NCI-H1417 treated with DMSO at 0.1 percent for 48 hours (cell line): Measurements from ENCODE around the gene MRPL10.

Experiments
- DNase-seq: peaks from one replicate; lab custom pipeline; 2025; lab: John Stamatoyannopoulos, UW

MRPL10 gene

GRCh38 chr17:47839071-47839470 lies 7.7 kb upstream of the MRPL10 start:
- DNase-seq, result no peak

GRCh38 chr17:47838636-47839035 lies 7.3 kb upstream of the MRPL10 start:
- DNase-seq, result no peak

DNA sequence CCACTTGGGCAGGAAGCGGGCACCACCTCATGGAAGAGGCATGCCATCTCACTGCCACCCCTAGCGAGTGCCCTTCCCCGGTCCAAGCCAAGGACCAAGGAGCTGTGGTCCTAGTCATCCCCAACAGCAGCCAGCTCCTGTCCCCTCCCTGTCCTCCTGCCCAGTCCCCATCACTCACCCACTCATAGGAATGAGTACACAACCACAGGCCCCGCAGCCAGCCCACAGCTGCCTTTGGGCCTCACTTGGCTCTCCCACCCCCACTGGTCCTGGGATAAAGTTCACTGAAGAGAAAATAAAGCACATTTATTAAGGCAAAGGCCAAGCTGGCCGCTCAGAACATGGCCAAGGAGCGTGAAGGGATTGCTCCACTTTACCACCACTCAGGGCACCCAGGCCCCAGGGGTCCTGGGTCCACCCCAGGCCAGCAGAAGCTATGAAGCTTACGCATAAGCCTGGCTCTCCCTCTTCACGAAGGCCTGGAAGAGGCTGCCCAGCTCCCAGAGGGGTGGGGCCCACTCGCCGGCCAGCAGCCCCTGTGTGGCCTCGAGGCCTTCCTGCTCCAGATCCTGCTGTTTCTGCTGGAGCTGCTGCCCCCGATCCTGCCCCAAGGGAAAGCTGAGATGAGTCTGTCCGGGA lies 6.2 kb upstream of the MRPL10 start:
- DNase-seq, result no peak

GRCh38 chr17:47836601-47837000 lies 5.3 kb upstream of the MRPL10 start:
- DNase-seq, result no peak

DNA sequence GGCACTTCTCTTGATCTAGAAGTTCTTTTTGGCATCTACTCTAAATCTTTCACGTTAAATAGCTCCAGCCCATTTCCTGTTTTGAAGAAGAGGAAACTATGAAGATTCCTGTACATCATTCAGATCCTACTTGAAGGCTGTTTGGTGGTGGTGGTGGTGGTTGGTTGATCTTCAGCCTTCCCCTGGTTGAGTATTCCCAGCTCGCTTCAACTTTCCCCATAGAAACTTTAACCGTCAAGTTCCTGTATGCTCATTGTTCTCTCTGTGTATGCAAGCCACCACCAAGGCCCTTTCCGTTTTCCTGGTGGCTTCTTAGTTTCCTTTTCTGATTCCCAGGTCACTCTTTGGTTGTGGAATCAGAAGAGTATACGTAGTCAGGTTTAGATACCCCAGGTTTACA lies 3.4 kb upstream of the MRPL10 start:
- DNase-seq, result no peak

GRCh38 chr17:47831934-47832327 lies 590 bp upstream of the MRPL10 start:
- DNase-seq, result no peak

GRCh38 chr17:47830396-47831002 lies 842 bp downstream of the MRPL10 start:
- no peak for DNase-seq

DNA sequence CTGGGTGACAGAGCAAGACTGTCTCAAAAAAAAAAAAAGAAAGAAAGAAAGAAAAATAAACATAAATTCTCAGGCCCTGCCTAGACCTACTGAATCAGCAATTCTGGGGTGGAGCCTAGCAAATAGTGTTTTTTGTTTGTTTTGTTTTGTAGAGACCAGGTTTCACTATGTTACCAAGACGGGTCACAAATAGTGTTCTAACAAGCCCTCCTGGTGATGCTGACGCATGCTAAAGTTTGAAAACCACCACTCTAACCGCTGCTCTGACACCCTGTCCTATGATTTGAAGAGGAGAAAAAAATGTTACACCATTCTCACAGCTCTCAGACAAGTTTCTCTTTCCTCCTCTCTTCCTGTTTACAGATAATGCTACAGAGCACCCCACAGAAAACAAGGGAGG lies 1.5 kb downstream of the MRPL10 start:
- DNase-seq, result no peak

- no peak for DNase-seq
These were observed 7.8 kb downstream of the MRPL10 start for GRCh38 chr17:47823519-47823918.

DNA sequence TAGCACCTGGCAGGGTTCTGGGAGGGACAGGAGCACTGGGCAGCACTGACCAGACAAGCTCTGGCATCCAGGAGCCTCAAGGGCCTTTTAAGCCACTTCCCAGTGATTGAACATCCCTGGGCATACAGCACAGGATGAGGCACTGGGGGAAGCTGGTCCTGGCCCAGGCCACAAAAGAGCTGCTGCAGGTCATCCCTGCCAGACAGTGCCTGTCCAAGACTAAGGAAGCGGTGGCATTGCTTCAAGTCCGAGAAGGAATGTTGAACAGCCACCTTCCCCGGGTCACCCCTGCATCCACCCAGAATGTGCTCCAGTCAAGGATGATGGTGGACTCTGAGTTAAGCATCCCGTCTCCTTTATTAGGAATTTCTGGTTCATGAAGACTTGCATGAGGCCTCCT lies 8.6 kb downstream of the MRPL10 start:
- no peak for DNase-seq

DNA sequence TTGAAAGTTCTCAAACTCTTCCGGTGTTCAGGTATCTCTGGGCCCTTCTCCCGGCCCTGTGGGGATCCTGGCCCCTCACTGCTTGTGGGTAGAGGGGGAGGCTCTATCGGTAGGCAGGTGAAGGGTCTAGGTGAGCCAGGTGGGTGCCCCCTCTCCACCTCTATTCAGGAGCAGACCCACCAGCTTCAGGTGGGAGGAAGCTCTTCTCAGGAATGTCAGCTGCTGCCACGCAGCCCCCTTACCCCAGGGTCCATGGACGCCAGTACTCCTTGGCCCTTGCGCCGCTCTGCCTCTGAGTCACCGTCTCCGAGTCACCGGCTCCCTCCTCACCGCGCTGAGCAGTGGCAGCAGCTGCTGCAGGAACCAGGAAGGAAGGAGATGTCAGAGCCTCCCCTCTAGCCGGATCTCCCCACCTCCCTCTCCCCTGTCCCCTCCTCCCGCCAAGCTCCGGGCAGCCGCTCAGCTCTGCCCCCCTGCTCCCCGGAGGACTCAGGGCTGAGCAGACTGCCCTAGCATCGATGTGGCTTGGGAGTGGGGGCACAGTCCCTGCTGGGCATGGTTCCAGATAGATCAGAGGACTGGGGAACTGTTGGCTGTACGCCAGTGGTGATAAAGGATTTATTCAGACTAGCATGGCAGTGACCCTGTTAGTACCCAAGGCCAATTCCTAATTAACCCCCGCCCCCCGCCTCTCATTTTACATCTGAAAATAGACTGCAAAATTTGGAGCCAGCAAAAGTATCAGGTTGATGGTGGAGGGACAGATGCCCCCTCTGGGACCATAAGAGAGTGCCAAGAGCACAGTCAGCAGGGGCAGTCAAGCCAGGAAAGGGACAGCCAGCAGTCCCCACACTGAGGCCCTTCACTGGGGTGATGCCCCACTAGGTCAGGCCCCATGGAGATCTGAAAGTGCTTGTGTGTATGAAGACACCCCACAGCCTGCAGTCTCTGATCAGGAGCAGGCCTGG lies 9.6 kb downstream of the MRPL10 start, which contains the start of gene OSBPL7:
OSBPL7 (minus strand) TSS at position 371 of the 968 bp plus-strand sequence. CDS start 1,516 bp downstream, outside the sequence.
- peak; percentile 15 for DNase-seq

- DNase-seq, result no peak
These were observed 10.3 kb downstream of the MRPL10 start for GRCh38 chr17:47821031-47821423.

- no peak for DNase-seq
These were observed 11.1 kb downstream of the MRPL10 start for GRCh38 chr17:47820033-47820789.

DNA sequence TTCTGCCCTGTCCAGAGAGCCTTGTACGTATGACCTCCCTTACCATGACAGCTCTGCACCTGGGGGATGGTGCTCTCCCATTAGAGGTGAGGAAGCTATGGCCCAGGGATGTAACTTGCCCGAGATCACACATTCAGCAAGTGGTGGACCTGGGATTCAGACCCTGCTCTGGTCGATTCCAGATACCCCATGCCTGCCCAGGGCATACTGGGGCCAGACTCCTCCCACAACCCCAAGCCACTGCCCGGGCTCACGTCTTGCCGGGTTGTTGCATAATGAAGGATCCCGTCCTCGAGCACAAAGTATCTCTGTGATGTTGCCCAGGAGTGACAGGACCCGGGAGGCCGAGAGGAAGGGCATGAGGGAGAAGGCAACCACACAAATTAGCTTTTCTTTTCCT lies 11.9 kb downstream of the MRPL10 start:
- no peak for DNase-seq

GRCh38 chr17:47818002-47818695 lies 13.2 kb downstream of the MRPL10 start:
- no peak for DNase-seq

- no peak for DNase-seq
These were observed 14.4 kb downstream of the MRPL10 start for GRCh38 chr17:47816947-47817346.

DNA sequence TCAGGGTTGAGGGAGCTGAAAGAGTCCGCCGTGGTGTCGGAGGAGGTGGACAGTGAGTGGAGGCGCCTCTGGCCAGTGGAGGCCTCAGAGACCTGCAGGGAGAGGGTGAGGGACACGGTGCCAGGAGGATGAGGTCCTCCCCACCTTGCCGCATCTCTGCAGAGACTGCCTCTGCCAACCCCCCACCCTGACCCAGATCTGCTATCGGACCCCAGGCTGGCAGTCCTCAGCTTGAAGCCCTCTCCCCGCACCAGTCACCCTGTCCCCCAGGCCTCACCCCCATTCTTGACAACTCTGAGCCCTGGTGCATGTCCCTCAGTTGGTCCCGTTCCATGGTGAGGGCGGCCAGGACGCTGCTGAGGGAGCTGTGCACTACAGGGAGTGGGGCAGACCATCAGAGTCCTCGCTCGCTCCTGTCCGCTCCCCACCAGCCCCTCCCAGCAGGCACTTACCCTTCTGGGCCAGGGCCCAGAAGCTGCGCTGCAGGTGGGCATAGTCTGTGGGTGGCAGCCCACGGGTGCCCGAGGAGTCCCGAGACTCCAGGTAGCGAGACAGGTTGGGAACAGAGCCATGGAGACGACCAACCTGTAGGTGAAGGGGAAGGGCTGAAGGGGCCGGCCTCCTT lies 15.1 kb downstream of the MRPL10 start:
- no peak for DNase-seq

DNA sequence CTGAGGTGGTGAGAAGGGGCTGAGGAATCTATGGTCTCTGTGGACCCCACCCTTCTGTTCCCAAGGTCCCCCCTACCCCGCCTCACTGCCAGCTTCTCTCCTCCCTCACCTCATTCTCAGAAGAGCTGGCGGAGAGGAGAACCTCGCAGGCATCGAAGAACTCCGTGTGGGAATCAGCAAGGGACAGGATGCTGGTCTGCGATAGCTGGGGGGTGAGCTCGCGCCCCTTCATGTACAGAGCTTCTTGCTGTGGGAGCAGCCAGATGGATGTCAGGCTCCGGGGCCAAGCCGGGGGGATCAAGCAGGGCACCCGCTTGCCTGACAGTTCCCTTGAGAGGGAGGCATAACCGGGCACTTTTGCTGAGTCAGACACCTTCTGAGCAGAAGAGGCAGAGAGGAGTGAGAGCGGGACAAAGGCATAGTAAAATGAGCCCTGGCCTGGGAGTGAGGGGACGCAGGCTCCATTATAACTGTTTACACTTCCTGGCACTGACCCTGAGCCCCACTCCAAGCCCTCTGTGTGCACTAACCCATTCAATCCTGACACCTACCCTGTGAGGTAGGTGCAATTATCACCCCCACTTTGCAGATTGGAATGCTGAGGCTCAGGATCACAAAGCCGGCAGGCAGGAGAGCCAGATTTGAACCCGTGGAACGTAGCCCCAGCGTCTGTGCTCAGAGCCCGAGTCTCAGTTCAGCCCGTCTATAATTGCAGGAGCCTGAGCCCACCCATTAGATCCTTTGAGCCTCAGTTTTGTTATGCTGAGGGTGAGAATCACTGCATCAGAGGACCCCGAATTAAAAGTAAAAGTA lies 16.0 kb downstream of the MRPL10 start:
- no peak for DNase-seq

DNA sequence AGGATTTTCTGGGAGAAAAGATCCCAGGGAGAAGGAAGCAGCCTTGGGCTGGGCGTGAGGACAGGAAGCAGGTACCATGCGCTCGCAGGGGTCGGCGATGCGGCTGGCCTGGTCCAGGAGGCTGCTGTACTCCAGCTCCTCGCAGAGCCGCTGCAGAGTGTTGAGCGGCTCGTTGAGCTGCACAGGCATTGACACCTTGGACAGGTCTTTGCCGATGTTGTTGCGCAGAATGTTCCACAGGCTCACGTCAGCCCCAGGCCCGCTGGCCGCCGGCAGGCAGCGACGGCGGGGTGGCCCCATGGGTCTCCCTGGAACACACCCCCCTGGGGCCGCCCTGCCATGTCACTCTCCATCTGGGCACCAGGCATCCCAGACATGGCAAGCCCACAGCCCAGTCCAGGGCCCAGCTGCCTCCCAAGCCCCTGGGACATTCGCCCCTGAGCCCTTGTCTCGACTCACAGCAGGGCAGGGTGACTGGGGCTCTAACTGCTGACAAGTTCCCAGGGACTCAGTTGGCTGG lies 17.8 kb downstream of the MRPL10 start:
- DNase-seq, result no peak

GRCh38 chr17:47813077-47813476 lies 18.3 kb downstream of the MRPL10 start:
- no peak for DNase-seq
